ENCODE data around the gene C11orf91. TPM values are rescaled to one million over a fixed set of nuclear protein-coding genes. Genes with fewer than 3 reads are reported as not detected.

C11orf91 gene, protein sequence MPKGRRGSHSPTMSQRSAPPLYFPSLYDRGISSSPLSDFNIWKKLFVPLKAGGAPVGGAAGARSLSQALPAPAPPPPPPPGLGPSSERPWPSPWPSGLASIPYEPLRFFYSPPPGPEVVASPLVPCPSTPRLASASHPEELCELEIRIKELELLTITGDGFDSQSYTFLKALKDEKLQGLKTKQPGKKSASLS
- under 1 TPM in 1 of 2 experiments, not detected in 1; 0.47 TPM for total RNA-seq
- polyA plus RNA-seq = not detected
- 0 to 0.26 (median 0.11) reads per million in 6 experiments for total RNA-seq

GRCh38 chr11:33700502-33701271 is at the start of gene C11orf91:
Gene C11orf91 (minus strand): TSS chr11:33700826. CDS start chr11:33700740, 86 bp downstream.
- H3K36me3 Mint-ChIP-seq = no peaks in the 10 kb centered on the region
- POLR2A ChIA-PET = interaction anchor here (1.0 to 4.1 kb wide), 5 partner anchors 16 to 442 kb away, joined by 3 to 15 read pairs (median 4); partner anchors contain the start of gene CD59
- ATAC-seq (peak; percentile 90 to 91), DNase-seq (peak; percentile 90 to 97 (median 95))
- peak within 1 kb of the TSS; percentile 86 to 95 (median 92) for H3K4me3 Mint-ChIP-seq
- H3K27ac Mint-ChIP-seq = peak within 1 kb of the TSS; percentile 48 to 89 (median 73)
- H3K27me3 Mint-ChIP-seq = peaks cover 0 to 10% (median 0%) of the 10 kb centered on the region in 5 donors
- H3K9me3 Mint-ChIP-seq = no peaks in the 10 kb centered on the region
- peaks cover 18 to 30% (median 20%) of the 10 kb centered on the region in 4 donors for H3K4me1 Mint-ChIP-seq

DNA sequence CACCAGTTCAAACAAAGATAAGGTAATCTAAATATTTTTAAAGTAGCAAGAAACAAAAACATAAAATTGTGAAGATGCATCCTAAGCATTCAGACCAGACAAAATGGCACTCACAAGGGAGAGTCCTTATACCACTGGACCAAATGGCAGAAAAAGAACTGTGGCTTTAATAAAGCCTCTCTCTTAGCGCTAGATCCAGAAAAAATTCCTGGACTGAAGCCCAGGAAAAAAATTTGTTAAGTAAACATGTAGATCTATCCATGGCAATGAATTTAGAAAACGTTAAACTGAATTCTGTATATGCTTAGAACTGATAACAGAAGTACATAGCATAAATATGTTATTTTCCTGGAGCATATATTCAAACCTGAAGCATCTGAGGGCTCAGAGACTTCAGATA is 47.4 kb upstream of the C11orf91 start:
- H3K9me3 Mint-ChIP-seq = no peaks in the 10 kb centered on the region
- POLR2A ChIA-PET = no interaction called here
- ATAC-seq = no peak
- no peaks in the 10 kb centered on the region for H3K27me3 Mint-ChIP-seq
- no peak overlapping the region for H3K27ac Mint-ChIP-seq
- H3K36me3 Mint-ChIP-seq = peaks cover 0 to 85% (median 1%) of the 10 kb centered on the region in 3 donors
- no peak overlapping the region for H3K4me3 Mint-ChIP-seq
- DNase-seq = no peak
- H3K4me1 Mint-ChIP-seq = no peaks in the 10 kb centered on the region

GRCh38 chr11:33743291-33743690 is 42.7 kb upstream of the C11orf91 start:
- ATAC-seq (no peak), DNase-seq (no peak)
- Mint-ChIP-seq H3K36me3 (peaks cover 0 to 55% (median 1%) of the 10 kb centered on the region in 3 donors), H3K27me3 (no peaks in the 10 kb centered on the region), H3K4me3 (no peak overlapping the region), H3K9me3 (no peaks in the 10 kb centered on the region), H3K4me1 (no peaks in the 10 kb centered on the region), H3K27ac (peak overlapping the region in 1 of 10 donors; percentile 17)
- POLR2A ChIA-PET = no interaction called here

DNA sequence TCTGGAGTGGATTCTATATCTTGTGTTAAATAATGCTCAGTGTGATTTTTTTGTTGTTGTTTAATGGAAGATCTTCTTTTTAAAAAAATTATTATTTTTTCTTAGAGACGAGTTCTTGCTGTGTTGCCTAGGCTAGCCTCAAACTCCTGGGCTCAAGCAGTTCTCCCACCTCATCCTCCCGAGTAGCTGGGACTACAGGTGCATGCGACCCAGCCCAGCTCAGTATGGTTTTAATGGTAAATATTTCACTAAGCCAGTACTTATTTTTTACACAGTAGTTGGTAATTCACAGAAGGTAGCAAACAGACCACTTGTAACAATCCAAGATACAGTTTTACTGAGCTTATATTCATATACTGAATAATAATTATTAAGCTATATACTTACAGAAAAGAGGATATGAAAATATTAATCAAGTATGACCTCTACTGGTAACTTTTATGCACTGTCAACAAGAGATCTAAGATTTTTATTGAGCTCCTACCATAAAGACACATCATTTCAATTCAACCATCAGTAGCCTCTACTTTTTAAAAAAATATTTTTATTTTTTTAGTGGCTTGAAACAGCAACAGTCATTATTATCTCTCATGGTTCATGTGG is 41.7 kb upstream of the C11orf91 start:
- Mint-ChIP-seq H3K4me3 (no peak overlapping the region), H3K27ac (peak overlapping the region in 2 of 10 donors; percentile 4 to 53), H3K4me1 (no peaks in the 10 kb centered on the region), H3K27me3 (no peaks in the 10 kb centered on the region), H3K9me3 (no peaks in the 10 kb centered on the region), H3K36me3 (peaks cover 0 to 46% (median 1%) of the 10 kb centered on the region in 3 donors)
- ATAC-seq (peak; percentile 55 to 65), DNase-seq (peak in 3 of 10 donors; percentile 14 to 29 (median 20))
- POLR2A ChIA-PET = interaction anchor here (1.0 to 1.2 kb wide), 3 partner anchors 9 to 41 kb away, joined by 4 read pairs; partner anchors contain the start of gene C11orf91

- DNase-seq (no peak), ATAC-seq (no peak)
- Mint-ChIP-seq H3K27me3 (no peaks in the 10 kb centered on the region), H3K4me3 (no peak overlapping the region), H3K4me1 (peaks cover 0 to 3% (median 2%) of the 10 kb centered on the region in 4 donors), H3K9me3 (no peaks in the 10 kb centered on the region), H3K36me3 (peaks cover 0 to 40% (median 1%) of the 10 kb centered on the region in 3 donors), H3K27ac (peak overlapping the region in 5 of 10 donors; percentile 4 to 86 (median 53))
- POLR2A ChIA-PET = interaction anchor here (1.1 to 1.2 kb wide), 2 partner anchors 25 to 41 kb away, joined by 4 read pairs; partner anchors contain the start of gene C11orf91
Observed at GRCh38 chr11:33741806-33742205, 41.2 kb upstream of the C11orf91 start.

- ATAC-seq = no peak
- no peaks in the 10 kb centered on the region for H3K9me3 Mint-ChIP-seq
- no peak for DNase-seq
- peak overlapping the region in 7 of 10 donors; percentile 17 to 93 (median 86) for H3K4me3 Mint-ChIP-seq
- POLR2A ChIA-PET = interaction anchor here (1.1 to 2.3 kb wide), 2 partner anchors 36 to 38 kb away, joined by 4 to 15 read pairs; partner anchors contain the start of gene C11orf91
- H3K27ac Mint-ChIP-seq = peak overlapping the region in 5 of 10 donors; percentile 40 to 83 (median 79)
- H3K4me1 Mint-ChIP-seq = peaks cover 7 to 29% (median 24%) of the 10 kb centered on the region in 4 donors
- no peaks in the 10 kb centered on the region for H3K27me3 Mint-ChIP-seq
- H3K36me3 Mint-ChIP-seq = peaks cover 0 to 9% (median 0%) of the 10 kb centered on the region in 3 donors
Observed at GRCh38 chr11:33737362-33737821, 36.8 kb upstream of the C11orf91 start.

DNA sequence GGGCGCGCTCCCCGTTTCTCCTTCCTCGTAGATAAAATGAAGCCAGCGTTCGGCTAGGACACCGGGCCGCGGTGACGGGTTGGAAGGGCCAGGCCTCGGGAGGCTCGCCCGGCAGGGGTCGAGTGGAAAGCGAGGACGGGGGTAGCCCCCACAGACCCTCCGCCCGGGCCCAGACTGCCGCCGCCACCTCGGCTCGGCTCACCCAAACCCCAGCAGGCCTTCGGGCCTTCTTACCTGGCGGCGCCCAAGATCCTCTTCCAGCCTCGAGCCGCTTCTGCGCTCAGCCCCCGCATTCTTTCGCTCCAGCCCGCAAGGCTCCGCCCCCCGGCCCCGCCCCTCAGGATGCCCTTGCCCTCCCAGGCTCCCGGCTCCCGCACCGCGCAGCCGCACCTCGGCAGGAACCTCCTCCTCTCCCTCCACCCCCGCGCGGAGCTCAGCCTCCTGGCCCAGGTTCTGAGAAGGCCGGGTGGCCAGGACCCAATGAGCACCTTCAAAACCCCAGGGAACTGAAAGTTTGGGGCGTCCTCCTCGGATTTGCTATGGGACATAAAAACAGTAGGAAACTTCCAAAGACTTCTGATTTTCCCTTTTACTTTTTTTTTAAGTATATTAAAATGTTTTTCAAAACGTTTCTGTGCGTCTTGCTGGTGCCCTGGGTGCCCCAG is 35.7 kb upstream of the C11orf91 start, which contains the start of gene CD59:
CD59 (minus strand) TSS at position 276 of the 665 bp plus-strand sequence. CDS start 13,978 bp downstream, outside the sequence.
- H3K27ac Mint-ChIP-seq = peak within 1 kb of the TSS; percentile 72 to 93 (median 86)
- peak within 1 kb of the TSS; percentile 85 to 95 (median 91) for H3K4me3 Mint-ChIP-seq
- H3K9me3 Mint-ChIP-seq = no peaks in the 10 kb centered on the region
- POLR2A ChIA-PET = interaction anchor here (0.5 to 2.3 kb wide), 6 partner anchors 22 to 848 kb away, joined by 3 to 15 read pairs (median 4); partner anchors contain the start of gene C11orf91
- DNase-seq = peak; percentile 75 to 93 (median 84)
- ATAC-seq = peak; percentile 83 to 86
- H3K4me1 Mint-ChIP-seq = peaks cover 9 to 36% (median 29%) of the 10 kb centered on the region in 4 donors
- peaks cover 0 to 5% (median 0%) of the 10 kb centered on the region in 3 donors for H3K36me3 Mint-ChIP-seq
- H3K27me3 Mint-ChIP-seq = no peaks in the 10 kb centered on the region

GRCh38 chr11:33735271-33736147 is 34.9 kb upstream of the C11orf91 start:
- H3K27me3 Mint-ChIP-seq = no peaks in the 10 kb centered on the region
- peak in 7 of 10 donors; percentile 17 to 51 (median 31) for DNase-seq
- no peaks in the 10 kb centered on the region for H3K9me3 Mint-ChIP-seq
- peak overlapping the region; percentile 70 to 93 (median 79) for H3K27ac Mint-ChIP-seq
- peaks cover 9 to 40% (median 30%) of the 10 kb centered on the region in 4 donors for H3K4me1 Mint-ChIP-seq
- H3K36me3 Mint-ChIP-seq = peaks cover 0 to 5% (median 0%) of the 10 kb centered on the region in 3 donors
- H3K4me3 Mint-ChIP-seq = peak overlapping the region; percentile 85 to 95 (median 91)
- POLR2A ChIA-PET = interaction anchor here (1.2 to 2.3 kb wide), 4 partner anchors 27 to 371 kb away, joined by 3 to 15 read pairs (median 6); partner anchors contain the start of gene C11orf91
- ATAC-seq = peak; percentile 42 to 50

DNA sequence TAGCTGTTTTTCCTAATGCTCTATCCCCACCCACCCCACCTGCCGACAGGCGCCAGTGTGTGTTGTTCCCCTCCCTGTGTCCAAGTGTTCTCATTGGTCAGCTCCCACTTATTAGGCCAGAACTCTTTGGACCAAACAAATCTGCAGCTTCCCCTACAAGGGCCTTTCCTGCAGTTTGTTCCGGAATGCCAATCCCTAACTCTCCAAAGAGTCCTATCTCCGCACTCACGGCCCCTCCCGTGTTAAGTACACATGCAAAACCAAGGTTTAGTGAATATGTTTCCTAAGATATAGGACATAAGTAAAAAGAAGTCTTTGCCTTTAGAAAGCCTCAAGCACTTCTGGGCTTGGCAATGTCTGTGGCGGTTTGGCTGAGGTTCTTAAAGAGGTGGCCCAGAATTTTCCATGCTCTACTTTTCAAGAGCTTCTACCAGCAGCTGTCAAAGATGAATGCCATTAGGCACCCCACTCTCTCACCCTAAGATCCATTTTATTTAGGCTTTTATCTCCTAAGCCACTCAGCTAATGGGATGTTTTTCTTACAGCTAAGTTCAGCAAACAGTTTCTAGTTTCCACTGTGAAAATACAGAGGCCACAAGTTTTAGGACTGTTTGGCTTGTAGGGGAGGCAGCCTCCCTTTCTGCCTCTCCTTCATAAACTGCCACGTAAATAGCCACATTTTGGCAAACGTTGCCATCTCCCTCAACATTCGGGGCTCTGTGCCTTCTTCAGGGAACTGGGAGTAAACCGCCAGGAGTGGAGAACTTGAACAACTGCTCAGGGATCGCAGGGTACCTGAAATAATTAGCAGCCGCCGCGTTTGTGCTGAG is 34.0 kb upstream of the C11orf91 start:
- no peak for DNase-seq
- Mint-ChIP-seq H3K36me3 (peaks cover 0 to 5% (median 0%) of the 10 kb centered on the region in 3 donors), H3K4me1 (peaks cover 9 to 40% (median 30%) of the 10 kb centered on the region in 4 donors), H3K27me3 (no peaks in the 10 kb centered on the region), H3K9me3 (no peaks in the 10 kb centered on the region), H3K27ac (peak overlapping the region; percentile 70 to 93 (median 79)), H3K4me3 (peak overlapping the region; percentile 85 to 95 (median 91))
- POLR2A ChIA-PET = interaction anchor here (1.4 to 2.1 kb wide), 3 partner anchors 26 to 40 kb away, joined by 3 to 7 read pairs (median 6); no protein-coding TSS in a partner anchor
- no peak for ATAC-seq

DNA sequence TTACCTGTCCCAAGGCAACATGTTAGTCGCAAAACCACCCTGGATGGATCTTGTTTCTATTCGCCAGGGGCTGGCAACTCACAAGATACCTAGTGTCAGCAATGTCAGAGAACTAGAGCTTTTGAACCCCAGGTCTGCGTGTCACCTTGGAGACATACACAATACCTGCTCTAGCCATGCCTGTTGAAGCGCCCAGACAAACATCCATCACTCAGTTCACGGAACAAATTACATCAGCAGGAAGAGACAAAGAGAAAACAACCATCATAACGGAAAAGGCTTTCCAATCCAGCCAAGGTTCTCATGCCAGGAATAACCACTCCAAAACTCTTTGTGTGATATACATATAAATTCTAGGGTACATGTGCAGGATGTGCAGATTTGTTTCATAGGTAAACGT is 33.4 kb upstream of the C11orf91 start:
- POLR2A ChIA-PET = interaction anchor here (2.1 kb wide), 1 partner anchor 32 kb away, joined by 7 read pairs; no protein-coding TSS in a partner anchor
- peak overlapping the region in 8 of 10 donors; percentile 5 to 94 (median 76) for H3K4me3 Mint-ChIP-seq
- no peaks in the 10 kb centered on the region for H3K27me3 Mint-ChIP-seq
- ATAC-seq (no peak), DNase-seq (no peak)
- H3K4me1 Mint-ChIP-seq = peaks cover 12 to 45% (median 32%) of the 10 kb centered on the region in 4 donors
- no peak overlapping the region for H3K27ac Mint-ChIP-seq
- peaks cover 0 to 8% (median 0%) of the 10 kb centered on the region in 3 donors for H3K36me3 Mint-ChIP-seq
- H3K9me3 Mint-ChIP-seq = no peaks in the 10 kb centered on the region

Data from naive thymus-derived CD8-positive, alpha-beta T cell (primary cell).